Activated T-helper 9 cell treated with anti-CD3 and anti-CD28 coated beads, Interleukin-2, amount 50 U/mL, for 16 hours (primary cell): Measurements from ENCODE around the gene HOXA9.

ENCODE experiments used
- DNase-seq: peaks from one replicate; pipeline ENCODE4 v3.0.0-alpha.2; 2020; ENCODE audit warnings: low read depth

Gene HOXA9

DNA sequence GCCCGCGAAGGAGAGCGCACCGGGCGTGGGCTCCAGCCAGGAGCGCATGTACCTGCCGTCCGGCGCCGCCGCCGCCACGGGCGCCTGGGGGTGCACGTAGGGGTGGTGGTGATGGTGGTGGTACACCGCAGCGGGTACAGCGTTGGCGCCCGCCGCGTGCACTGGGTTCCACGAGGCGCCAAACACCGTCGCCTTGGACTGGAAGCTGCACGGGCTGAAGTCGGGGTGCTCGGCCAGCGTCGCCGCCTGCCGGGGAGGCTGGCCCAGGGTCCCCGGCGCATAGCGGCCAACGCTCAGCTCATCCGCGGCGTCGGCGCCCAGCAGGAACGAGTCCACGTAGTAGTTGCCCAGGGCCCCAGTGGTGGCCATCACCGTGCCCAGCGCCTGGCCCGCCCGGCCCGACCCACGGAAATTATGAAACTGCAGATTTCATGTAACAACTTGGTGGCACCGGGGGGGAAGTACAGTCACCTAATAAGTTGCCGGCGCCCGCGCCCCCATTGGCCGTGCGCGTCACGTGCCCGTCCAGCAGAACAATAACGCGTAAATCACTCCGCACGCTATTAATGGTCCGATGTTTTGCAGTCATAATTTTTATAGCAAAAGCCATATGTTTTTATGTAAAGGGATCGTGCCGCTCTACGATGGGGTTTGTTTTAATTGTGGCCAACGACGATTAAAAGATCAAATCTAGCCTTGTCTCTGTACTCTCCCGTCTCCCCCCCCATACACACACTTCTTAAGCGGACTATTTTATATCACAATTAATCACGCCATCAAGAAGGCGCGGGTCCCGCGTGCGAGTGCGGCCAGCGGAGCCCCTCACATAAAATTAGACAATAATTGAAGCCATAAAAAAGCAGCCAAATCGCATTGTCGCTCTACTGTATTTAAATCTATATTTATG is at the start of gene HOXA9:
HOXA9 (minus strand) TSS at position 449 of the 907 bp plus-strand sequence; CDS start at position 369, 80 bp downstream.
- no peak for DNase-seq

DNA sequence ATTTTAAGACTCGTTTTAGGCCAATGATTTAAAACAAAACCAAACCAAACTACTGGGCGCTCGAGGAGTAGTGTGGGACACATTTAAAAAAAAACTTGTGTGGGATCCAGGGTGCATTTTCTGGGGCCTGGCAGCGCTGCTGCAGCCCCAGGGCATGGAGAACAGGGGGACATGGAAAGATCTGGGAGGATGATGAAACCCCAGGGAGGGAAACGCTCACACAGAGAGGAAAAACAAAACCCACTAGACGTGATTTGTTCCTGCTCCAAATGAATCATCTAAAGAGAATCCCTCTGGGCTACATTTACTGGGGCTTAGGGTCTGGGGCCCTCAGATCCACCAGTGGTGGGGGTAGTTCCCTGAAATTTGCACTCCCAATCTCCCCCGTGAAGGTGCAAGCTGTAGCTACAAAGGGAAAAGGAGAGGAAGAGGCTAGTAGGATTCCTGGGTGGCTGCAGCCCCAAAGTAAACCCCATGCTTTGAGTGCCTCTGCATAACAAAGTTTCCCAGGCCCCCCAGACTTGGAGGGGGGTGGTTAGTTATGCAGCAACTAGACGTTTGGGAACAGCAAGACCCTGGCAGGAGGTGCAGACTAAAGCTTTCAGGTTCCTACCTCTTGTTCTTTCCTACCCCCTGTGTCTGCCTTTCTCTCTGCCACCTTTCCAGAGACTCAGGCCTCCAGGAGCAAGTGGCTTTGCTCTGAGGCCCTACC is 49.1 kb upstream of the HOXA9 start:
- DNase-seq = no peak

DNA sequence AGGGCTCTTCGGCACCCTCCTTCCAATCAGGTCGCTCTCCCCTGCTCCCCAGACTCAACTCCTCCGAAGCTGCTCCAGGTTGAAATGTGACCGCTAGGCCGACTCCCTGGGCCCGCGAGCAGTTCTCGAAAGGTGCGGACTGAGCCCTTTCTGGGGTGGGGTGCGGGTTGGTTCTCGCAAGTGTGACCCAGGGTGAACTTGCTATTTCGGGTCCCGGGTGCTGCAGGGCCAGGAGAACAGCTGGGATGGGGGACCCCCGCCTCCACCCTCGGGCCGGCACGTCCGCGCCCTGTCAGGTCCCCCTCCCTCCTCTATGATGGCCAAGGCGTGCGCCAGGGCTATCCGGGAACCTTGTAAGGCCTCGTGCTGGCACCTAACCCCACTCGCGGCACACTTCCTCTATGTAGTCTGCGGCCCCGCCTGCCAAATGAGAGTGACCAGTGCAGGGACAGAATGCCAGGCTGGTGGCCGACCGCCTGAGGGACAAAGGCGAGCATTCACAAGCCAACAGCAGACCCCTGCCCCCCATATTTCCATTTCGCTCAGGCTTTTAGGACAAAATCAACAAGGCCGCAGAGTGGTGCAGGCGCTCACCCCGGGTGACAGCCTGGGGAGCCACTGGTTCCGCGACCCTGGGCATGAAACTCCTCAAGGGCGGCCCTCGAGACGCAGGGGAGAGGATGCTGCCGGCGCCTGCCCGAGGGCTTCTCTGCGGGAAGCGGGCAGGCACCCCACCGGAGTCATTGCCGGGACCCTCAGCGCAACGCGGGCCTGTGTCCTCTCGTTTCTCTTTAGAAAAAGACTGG is 48.3 kb upstream of the HOXA9 start:
- no peak for DNase-seq

DNA sequence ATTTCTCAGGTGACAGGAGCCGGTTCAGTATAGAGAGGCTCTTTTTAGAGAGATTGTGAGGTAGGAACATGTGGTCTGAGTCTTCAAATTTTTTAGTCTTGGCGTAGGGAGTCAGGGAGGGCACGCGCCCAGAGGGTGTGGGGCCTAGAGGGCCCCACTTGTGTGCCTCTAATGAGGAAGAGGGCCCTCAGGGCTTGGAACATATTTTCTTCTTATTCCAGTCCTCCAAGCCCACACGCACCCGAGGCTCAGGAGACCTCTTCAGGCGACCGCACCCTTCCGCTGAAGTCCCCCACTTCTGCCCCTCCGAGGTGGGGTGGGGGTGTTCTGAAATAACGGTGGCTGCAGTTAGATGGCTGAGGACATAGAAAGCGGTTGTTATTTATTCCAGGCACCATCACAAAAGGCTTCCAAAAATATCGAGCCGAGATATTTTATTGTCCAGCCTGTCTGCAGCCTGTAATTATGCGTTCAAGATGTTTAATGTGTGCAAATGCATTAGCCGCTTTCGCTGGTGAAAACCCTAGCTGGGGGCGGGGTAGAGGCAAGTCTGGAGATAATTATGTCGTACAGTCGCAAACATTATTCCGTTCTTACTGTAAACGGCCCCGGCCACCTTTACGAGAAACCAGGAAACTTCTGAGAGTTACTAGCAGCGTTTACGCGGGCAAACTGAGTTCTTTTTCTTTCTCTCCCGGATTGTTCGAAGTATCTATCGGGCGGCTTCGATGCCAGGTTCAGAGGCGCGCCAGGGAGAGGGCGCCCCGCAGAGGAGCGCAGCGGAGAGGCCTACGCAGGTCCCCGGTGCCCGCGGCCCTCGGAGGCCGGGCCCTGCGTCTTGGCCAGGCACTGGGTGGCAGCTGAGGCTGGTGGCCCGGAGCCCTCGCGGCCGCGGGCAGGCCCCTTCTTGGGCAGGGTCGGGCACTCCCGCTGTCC is 47.4 kb upstream of the HOXA9 start:
- no peak for DNase-seq

DNA sequence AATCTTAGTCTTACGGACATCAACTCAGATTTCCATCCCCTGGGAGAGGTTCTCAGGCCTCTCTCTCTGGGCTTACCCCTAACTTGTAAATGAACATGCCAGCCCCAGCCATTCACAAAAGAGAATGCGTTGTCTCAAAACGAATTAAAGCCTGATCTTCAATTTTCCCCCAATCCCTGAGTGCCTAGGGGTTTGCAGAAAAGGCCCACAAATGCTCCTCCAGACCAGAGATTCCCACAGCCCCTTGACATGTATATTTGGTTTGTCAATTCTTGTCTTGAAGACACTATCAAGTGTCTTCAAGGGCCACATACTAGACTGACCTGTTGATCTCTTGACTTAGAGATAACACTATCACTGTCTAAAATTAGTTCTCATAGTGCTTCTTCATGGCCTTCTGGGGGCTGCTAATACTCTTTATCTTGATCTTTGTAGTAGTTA is 46.4 kb upstream of the HOXA9 start:
- DNase-seq = no peak

DNA sequence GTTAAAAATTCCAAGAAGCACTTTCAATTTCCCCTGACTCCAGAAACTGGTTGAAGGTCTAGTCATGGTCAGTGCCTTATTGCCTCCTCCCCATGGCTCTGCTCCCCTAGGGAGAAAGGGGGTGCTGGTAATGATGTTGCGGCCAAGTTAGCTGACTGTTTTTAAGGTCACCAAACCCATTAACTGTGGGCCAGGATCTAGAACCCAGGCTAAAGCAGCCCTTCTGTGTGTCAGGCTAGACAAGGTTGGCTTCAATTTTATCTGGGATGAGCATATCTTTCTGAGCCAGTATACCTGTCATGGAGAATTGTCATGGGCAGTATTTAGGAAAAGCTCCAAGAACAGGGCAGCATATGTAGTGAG is 45.7 kb upstream of the HOXA9 start:
- no peak for DNase-seq

DNA sequence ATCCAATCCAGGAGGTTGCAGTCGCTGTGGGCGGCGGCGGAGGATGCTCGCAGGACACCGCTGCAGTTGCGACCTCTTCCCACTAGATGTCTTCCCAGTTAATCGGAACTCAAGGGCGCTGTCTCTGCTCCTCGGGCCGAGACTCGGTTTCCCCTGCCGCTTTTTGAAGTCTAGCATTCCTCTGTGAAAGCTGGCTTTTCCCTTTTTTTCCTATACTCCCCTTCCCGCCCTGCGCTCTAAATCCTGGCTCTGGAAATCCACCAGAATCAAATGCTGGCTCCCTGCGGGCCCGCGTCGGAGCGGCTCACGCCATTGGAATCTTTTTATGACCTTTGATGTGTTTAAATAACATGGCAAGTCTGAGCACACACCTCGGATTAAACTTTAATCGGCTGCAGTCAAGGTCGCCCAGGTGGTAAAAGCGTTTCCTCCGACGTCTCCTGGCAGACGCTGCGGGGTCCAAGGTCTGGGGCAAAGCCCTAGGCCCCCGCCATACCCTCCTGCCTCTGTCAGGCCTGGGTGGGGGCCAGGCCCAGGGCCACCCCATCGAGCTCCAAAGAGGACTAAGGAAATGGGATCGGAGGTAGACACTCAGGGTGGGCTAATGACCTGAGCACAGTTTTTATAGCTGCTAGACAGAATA is 45.2 kb upstream of the HOXA9 start:
- no peak for DNase-seq

DNA sequence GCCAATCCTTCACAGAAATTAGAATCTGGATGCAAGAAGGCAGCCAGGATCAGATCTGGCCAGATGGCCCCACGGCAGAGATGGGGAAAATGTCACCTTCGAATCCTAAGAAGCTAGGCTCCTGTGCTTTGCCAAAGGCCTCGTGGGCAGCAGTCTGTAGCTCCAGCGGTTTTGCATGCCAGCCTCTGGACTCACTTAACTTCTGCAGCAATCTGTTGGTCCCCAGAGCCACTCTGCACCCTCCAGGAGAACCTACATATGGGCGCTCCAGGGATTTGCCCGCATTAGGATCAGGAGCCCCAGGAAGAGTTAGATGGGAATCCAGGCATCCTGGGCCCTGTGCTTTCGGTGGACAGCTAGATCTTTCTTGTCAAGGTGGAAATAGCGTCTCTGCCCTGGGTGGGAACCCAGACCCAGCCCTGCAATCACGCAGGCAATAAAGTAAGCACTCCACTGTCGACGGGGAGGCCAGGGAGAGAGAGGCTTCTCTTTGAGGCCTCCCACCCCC is 44.6 kb upstream of the HOXA9 start:
- no peak for DNase-seq

- no peak for DNase-seq
These were observed 43.7 kb upstream of the HOXA9 start for GRCh38 chr7:27208998-27209397.

GRCh38 chr7:27207348-27207985 is 42.1 kb upstream of the HOXA9 start:
- DNase-seq = no peak

- no peak for DNase-seq
These were observed 40.3 kb upstream of the HOXA9 start for GRCh38 chr7:27205325-27206280.

GRCh38 chr7:27204851-27205322 is 39.5 kb upstream of the HOXA9 start:
- DNase-seq = no peak

DNA sequence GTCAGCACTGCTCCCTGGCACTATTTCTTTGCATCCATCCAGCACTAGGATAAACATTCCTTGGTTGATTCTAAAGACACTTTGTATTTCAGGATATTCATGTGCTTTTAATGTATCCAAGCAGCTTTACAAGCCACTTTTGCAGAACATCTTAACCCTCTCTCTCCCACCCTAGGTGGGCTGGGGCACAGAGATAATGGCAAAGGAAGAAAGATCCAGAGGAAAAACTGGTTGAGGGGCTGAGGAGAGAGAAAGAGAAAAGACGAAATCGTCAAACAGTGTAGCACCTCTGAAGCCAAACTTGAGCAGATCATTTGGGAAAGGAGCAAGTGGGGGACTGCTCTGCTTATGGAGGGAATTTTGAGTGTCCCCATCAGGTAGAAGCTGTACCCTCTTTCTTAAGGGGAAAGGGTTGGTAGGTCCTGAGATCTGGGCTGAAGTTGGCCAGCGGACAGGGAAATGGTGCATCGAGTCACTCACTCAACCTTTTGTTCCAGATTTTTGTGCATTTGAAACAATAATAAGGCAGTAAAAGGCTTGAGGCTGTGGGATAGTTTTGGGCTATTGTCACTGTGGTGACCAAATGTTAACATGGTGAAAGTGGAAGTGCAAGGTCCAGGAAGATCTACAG is 38.7 kb upstream of the HOXA9 start:
- DNase-seq = no peak

DNA sequence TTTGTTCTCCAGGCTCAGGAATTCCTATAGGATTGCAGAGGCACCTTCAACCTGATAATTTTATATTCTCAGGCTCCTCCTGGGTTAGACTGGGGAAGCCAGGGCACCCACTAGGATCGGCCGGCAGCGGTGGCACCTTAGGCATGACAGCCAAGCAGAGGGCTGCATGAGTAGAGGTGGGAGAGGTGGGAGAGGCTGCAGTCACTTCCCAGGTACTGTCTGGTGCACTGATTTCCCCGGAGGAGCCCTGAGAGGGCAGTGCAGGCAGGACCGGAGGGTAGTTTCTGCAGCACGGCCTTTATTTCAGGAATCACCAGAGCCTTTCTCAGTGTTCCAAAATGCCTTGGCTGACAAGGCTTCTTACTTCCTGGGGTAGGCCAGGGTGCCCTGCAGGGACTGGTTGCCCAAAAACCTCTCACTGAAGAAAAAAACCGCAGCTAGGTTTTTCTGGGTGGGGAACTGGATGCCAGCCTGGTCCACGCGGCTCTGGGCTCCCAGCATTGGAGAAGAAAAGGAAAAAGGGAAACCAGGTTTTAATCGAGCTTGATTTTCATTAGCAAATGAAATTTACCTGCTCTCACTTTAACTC is 38.1 kb upstream of the HOXA9 start:
- DNase-seq = no peak

DNA sequence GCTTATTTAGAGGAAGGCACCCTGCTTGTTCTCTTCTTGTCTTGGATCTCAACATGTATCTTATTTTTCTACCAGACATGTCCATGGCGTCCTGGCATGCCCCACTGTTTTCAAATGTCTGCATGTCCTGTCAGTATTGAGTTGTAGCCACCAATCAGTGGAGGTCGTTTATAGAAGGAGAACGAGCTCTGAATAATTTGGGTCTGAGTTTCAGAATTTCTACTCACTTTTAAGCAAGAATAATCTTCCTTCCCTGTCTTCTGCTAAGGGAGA is 37.5 kb upstream of the HOXA9 start:
- no peak for DNase-seq

DNA sequence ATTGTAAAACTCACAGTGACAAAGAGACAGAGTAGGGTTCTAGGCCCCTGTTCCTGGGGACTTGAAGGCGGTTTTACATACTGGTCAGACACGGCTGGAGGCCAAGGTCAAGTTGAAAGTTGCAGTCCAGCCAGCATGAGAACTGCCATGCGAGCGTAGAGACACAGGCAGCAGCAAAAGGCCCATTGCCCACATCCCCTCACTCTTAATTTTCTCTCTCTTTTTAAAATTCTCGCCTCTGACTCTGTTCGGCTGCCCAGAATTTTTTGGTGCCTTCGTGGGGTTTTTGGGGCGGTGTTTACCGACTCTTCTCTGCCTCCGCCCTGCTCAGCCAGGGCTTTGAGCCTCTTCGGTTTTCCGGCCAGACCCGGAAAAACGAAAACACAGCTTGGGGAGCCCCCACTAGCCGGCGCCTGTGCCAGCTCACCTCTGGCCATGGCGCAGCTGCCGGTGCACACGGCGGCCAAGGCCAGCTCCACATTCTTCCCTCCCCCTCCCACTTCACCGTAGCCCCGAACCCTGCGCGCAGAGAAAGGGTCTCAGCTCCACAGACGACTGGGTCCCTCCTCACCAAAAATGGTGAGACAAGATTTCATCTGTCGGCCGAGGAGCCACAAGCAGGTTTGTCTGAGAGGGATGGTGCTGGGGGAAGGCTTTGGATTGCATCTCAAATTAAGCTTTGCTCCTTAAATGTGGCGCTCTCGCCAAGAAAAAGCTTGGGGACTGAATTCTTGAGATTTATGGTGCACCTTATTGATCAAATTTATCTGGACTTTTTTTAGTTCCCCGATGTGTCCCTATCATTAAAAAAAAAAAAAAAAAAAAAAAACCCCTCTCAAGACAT is 36.9 kb upstream of the HOXA9 start:
- no peak for DNase-seq

GRCh38 chr7:27201580-27202017 is 36.3 kb upstream of the HOXA9 start:
- DNase-seq = no peak
